H1 (cell line): ENCODE data around the gene DDHD1. TPM values are rescaled to one million over a fixed set of nuclear protein-coding genes. Genes with fewer than 3 reads are reported as not detected.

ENCODE experiments used
- CHD1 ChIP-seq: IDR thresholded peaks from 2 replicates; pipeline ENCODE4 v1.6.1; 2012; ENCODE audit warnings: low read depth, low read length, improper control_type of control experiment
- NRF1 ChIP-seq: IDR thresholded peaks from 2 replicates; pipeline ENCODE4 v1.6.1; 2011; ENCODE audit warnings: mild to moderate bottlenecking, low read depth, low read length, improper control_type of control experiment
- polyA plus RNA-seq, 7 experiments: library from polyadenylated mRNA; depleted of rRNA in 3 of 7; stranded (reverse) in 5 of 7; unstranded in 2 of 7; fragments of >200 nt in 5 of 7; fragments of 200-250 nt in 2 of 7; gene quantifications; 1 replicate in 5 of 7; 2 replicates in 1 of 7; 4 replicates in 1 of 7; pipeline versions ENCODE4 v1.2.1 to v1.2.3, GENCODE V29; 2011 to 2013; ENCODE audit warnings: missing spikeins in 2 of 7, mixed read lengths in 2 of 7
- total RNA-seq: library from RNA; stranded (reverse); fragmentation: NEBNext Ultra II Directional; extraction: Animal tissue kit (Norgen Biotek cat#: 25700); gene quantifications from 2 replicates; pipeline ENCODE4 v1.2.1, GENCODE V29; 2021

Gene DDHD1
- total and polyA plus RNA-seq, 2 of the 8 experiments (the other 6 are each of a cell fraction or from before 2014, with no cell fraction given): 3.6 to 16.0 TPM

DNA sequence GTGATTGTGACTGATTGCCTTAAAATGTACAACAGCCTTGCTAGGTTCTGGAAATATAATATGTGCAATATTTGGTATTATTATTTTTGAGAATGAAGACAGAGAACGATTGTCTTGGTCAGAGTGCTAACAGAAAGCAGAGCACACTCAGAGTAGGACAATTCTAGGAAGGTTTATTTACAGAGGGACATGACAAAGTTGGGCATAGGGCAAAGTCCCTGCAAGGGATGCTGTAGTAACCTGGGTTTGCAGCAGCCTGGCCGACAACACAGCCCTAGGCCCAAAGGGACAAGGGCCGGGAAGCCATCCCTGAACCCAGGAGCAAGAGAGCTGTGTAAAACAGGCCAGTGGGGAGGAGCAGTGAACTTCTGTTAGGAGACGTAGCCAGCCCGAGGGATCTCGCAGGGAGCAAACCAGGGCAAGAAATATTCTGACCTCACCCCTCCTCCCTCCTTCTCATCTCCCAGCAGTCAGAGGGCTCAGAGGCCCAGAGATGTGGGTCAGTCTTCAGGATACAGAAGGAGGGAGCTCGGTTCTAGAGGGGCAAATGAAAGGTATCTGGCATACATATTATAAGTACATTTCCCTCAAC, 151.2 kb downstream of the DDHD1 start (continued):
- TF ChIP-seq CHD1 (no peak), NRF1 (no peak)
- TF ChIP-seq, all 59 proteins: peak for 0
